HG02970 (cell line): ENCODE results near the gene DLGAP1.

ENCODE experiments used
- ATAC-seq: cut with Tn5 transposase; IDR thresholded peaks from one replicate; pipeline ENCODE4 v1.9.1; 2021; ENCODE audit warnings: mild to moderate bottlenecking, moderate library complexity, moderate number of reproducible peaks; ENCODE audit not compliant: unreplicated experiment, low FRiP score

The DLGAP1 gene

DNA sequence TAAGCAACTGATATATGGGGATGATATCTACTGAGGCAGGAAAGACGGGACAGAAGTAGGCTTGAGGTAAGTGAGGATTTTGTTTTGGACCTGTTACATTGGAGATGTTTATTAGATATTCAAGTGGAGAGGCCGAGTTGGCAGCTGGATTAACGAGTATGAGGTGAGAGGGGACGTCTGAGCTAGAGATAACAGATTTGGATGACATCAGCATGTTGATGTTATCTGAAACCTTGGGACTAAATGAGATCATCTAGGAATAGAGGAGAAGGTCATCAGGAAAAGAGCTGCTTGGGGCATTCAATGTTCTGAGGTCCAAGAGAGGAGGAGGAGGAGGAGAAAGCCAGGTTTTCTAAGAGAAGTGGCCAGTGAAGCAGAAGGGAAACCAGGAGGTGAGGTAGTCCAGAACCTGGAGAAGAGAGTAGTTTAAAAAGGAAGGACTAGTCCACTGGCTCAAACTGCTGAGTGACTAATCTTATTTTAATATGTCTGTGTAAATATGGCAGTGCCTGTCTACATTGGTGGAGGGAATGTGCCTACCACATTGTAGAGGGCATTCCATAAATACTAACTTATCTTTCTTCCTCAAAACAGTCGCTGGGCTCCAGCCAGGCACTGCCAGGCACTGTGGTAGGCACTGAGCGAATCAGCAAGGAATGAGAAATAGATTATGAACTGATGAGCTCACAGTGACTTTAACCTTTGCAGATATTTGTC is 488.3 kb downstream of the DLGAP1 start:
- no peak for ATAC-seq

DNA sequence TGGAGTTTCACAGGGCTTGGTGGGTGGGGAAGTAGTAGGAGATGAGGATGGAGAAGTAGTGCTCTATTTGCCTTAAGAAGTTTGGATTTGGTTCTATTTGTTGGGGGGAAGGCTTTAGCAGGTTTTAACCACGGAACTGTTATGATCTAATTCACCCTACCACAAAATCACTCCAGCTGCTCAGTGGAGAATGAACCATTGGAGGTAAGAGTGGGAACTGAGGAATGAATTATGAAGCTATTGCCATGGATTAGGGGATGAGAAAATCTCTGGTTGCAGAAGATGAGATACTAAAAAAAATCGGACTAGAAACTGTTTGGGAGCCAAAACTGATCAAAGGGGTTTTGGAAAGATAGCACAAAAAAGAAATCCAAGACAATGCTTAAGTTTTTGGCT is 488.9 kb downstream of the DLGAP1 start:
- ATAC-seq, result no peak

DNA sequence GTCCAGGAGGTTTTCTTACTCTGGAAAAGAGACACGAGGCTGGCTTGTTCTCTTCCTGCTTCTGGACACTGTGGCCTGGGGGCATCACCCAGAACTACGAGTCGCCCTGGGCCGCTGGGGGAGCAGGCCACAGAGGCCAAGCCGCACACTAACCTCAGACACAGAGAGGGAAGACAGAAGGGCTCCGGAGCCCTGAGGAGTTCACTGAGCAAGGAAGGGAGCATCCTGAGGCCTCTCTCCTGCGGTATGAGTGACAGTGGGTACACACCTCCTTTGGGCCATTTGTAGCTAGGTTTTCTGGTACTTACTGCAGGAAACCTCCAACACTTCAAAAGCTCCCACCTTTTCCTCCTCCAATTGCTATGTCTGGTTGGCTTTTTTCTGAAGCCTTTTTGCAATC is 494.1 kb downstream of the DLGAP1 start:
- ATAC-seq, result no peak

DNA sequence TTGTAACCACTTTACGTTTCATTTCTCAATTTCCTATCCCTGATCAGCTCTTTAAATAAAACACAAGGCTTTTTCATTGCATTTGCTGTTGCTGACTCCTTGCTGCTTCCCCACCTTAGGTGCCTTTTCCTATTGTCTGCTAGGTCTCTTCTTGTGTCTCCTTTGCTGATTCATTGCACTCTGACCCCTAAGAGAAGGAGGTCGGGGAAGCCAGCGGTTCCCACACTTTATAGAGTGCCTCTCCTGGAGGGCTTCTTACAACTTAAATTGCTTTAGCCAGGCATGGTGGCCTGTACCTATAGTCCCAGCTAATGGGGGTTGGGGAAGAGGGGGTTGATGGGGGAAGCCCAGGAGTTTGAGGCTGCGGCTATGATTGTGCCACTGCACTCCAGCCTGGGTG is 495.0 kb downstream of the DLGAP1 start:
- ATAC-seq, result no peak

DNA sequence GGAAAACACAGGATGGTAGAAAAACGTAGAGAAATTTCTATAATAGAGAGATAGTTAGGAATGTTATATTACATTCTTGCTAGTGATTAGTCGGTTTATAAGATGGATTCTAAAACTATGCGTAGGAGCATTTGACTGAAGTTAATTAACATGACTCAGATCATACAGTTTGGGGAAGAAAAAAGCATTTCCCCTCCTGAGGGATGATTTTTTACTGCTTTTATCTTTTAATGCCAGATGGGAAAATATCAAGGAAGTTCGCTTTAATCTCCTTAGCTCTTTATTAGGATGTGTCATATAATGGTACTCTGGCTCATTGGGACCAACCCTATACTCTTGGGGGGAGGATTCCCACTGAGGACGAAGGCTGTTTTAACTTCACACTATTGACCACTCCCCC is 503.1 kb downstream of the DLGAP1 start:
- no peak for ATAC-seq

DNA sequence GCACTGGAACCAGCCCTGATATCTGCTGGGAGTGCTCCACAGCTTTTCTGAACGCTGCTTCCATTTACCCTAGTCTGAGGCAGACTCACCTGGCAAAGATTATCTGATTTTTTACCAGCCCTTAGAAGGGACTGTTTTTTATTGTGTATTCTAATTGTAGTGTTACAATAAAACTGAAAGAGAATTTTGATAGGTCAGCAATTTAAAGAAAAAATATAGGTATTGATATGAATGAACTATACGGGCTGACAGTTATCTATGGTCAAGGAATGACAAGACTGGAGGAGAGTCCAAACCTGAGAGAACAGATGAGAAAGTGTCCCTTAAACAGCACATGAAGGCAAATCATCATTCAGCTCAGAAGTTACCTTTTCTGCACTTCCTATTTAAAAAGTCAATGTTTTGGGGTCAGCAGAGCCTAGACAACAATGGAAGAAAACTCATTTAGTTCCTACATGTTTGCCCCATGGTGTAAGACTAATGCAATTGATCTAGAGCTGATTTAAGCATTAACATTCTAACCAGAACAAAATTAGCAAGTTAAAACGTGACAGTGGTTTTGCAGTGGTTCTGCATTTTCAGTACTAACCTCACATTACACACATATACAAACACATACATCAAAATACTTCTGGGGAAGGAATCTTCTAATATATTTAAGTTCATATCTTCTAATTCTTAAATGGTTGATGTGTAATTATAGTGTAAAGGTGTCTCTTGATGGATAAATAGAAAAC is 504.3 kb downstream of the DLGAP1 start:
- ATAC-seq, result no peak

DNA sequence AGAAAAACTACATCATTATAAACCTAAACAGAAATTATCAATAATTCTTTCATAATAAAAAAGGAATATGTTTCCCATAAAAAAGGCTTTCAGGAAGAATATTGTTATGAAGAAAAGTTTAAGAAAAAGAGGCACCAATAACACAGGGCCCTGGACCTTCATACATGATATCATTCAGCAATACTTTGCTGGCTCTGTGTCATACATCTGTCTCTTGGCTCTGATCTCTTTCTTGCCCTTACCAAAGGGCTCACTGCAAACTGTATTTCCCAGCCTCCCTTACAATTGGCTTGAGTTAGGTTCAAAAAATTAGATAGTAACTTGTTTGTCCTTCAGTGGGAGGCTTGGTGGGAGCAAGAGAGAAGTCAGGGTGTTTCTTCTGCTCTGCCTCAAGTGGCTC is 506.1 kb downstream of the DLGAP1 start:
- ATAC-seq, result no peak

DNA sequence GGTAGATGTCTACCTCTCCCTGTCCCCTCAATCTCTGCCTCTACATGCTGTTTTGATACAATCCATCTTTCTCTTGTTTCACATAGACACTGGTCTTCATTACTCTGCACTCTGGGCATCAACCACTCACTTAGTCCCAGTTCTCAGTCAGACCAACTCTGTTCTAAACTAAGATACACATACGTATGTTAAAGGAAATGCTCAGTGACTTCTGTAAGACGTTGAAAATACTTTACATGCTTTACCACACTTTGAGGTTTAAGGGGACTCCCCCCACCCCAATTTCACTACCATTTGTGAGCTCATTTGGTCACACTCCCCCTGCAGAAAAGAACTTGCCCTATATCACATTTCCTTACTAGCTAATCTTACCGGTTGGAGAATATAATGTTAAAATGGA is 507.7 kb downstream of the DLGAP1 start:
- ATAC-seq, result no peak

DNA sequence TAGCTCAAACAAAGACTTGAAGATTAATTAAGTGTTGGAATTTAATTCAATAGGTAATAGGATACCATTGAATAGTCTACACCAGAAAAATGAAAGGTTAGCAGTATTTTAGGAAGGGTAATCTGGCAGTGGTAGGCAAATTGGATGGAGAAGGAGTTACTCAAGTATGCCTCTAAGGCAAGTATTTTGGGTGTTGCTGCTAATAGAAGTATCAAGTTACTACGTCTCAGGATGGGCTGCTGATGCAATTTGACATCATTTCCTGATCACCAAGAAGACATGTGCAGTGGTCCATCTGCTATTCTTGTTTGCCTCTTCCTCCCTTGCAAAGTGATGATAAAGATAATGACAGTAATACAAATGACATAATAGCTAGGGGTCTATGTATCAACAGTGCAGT is 519.8 kb downstream of the DLGAP1 start:
- no peak for ATAC-seq

DNA sequence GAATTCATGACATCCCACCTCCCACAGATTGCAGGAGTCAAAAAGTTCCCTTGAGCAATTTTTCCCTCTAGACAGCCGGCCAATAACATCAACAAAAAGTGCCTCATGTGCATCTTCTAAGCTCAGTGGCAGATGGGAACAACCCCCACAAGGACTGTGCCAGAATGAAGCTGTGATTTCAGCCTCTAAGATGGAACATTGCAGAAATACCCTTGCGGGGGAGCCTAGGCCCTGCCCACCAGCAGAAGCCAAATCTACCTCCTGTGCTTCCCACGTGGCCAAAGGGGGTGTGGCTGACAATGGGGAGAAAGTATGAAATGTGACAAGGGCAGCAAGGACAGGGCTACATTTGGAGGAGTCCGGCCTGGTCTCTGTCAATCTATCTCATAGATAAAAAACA is 522.8 kb downstream of the DLGAP1 start:
- ATAC-seq, result no peak

DNA sequence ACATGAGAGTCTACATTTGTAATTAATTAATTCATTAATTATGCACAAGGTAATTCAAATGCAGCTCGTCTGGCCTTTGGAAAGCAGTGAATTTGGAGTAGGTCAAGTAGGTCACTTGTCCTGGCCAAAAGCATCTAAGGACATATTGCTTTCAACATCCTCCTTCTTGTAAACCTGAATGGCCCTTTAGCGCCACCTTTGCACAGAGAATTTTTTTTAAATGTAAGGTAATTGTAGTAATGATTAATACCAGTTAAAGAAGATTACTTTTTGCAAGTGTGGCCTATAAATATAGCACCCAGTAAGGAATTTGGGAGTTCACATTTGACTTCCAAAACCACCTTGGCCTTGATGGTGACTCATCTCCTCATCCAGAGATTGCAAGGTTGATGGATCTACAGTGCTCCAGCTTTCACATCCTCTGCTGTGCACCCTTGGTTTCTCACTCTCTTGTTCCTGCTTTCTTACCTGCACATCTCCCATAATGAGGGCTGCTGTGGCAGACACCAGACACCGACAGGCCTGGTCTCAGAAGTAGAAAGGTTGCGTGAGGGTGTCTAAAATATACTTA is 523.5 kb downstream of the DLGAP1 start:
- ATAC-seq, result no peak

DNA sequence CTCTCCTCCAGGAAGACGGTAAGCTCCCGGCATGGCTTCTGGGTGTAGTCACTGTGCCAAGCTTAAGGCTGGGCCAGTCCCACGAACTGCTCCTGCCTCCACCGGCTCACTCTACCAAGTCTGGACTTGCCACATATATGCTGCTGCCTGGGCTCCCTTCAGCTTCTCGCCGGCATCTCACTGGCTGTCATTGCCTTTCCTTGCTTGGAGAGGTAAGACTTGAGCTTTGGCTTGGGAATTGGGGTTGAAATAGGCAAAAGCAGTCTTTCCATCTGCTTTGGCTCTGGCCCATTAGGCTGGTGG is 524.1 kb downstream of the DLGAP1 start:
- ATAC-seq, result no peak

DNA sequence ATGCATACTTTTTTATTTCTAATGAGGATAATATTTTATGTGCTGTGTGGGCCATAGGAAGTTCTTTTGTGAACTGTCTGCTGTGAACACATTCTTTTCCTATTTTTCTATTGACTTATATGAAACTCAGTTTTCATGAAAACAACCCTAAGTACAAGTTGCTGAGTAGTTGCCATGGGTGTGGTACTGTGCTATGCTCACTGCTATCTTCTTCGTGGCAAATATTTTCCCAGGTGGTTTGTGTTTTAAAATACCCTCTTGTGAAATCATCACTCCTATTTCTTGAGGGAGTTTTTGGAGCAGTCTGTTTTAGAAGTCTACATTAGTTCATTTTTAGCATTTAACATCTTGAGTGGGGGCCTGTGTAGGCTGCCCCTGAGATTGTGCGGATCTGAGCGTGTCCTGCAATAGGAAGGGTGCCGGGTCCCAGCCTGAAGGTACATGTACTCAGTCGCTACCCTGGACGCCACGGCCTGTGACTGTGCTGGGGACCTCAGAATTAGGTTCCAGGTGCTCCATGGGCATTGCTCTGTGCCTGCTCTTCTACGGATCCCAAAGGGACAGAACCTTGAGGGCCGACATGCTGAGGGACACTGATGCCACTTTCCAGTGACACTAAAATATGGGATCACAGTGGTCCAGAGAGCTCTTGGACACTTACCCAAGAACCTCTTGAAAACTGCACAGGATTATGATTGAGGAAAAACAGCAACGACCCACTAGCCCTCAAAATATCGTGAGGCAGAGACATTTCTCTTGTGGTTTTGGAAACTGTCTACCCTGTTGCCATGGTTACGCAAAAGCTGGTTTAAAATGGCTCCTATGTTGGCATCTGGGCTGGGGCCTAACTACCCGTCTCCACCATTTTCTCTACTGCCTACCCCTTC is 524.7 kb downstream of the DLGAP1 start:
- ATAC-seq, result no peak

DNA sequence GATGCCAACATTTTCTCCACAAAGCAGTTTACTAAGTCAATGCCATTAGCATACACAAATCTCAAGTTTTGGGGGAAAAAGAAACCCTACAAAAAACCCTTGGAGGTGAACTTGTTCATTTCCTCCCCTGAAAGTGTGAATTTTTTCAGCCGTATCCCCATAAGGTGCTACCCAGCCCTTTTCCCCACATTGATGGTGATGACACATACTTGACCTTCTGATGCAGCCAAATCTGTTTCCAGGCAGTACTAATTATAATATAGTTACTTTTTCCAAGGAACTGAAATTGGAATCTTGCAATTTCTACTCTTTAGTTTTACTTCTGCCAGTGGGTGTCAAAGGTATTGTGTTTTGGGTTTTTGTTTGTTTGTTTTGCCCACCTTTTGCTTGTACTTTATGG is 530.7 kb downstream of the DLGAP1 start:
- ATAC-seq, result no peak

DNA sequence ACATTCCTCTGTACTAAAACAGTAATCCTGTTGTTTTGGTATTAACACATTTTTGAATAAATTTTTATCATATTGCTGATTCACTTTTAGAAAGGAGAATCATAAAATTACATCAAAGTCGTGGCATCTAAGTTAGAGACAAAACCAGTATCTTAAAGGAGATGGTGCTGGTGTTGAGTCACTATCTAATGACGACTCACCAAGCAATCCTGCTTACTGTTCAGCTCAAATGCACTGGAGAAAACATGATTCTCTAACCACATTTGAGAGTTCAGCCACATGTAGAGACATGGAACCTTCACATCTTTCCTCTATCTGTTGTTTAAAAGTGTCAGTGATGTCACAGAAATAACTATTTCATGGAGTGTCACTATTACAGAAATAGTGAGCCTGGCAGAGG is 531.4 kb downstream of the DLGAP1 start:
- no peak for ATAC-seq

DNA sequence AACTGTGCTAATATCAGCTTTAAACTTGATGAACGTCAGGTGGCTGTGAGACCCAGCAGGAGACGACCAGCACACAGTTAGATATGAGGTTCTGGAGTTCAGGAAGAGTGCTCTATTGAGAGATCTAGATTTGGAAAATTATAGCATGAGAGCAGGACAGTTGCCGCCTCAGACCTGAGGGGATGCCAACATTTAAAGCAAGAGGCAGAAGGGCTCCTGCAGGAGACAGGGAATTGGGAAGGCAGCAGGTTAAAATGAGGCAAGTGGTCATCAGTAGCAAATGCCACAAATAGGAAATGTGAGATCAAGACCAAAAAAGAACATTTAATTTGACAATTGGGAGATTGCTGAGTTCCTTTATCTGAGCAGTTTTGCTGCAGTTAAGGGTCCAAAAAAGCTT is 533.3 kb downstream of the DLGAP1 start:
- no peak for ATAC-seq

DNA sequence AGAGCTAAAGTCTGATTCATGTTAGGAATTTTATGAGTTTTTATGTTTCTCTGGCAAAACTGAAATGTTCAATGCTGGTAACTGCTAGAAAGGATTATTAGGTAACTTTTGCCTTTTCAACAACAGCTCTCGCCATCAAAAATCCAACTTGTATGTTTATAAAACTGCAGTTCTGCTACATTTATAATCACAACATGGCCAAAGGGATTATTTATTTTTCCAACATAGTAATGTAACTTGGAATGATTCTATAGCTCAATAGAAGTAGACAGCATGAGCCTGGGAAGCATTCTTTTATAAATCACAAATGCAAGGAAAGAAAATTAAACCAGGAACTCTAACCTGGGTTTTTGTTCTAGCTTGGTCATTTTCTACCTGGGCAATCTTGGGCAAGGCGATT is 534.3 kb downstream of the DLGAP1 start:
- no peak for ATAC-seq

DNA sequence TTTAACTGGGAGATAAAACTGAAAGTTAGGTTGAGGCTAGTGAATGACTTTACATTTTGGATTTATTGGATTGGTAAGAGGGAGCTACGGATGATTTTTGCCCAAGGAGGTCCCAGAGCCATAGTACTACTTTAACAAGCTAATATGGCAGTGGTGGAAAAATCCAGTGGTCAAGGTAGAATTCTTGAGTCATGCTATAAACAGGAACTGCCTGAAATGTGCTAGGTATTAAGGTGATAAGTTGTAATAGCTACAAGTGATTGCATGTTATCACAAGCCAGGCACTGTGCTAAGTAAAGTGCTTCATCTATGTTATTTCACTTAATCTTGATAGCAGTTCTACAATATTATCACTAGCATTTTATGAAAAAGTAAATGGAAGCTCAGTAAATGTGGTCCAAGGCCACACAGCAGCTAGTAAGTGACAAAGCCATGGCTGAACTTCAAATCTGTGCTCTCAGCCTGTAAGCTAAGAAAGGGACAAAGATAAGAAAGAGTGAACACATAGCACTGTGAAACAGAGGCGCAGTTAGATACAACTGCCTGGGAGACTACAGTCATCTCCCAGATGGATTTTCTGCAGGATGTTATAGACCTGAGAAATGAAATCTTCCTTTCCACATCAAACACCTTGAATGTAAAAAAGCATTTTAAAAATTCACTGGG is 535.6 kb downstream of the DLGAP1 start:
- no peak for ATAC-seq

DNA sequence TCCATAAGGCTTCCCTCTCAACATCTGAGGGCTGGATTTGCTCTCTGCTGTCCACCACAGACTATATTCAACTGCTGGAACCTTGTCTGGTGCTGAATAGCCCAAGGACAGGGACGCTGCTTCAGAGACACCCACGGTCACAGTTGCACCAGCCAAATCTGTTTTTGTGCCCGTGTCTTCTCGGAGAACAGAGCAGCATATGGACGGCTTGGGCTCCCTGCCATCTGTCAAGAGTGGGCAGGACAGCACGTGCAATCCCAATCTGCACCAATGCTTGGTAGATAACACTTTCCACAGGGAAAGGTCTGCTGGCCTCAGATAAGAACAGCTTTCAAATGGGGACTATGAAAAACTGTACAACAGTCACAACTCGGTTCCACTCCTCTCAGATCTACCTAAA is 539.0 kb downstream of the DLGAP1 start:
- no peak for ATAC-seq

DNA sequence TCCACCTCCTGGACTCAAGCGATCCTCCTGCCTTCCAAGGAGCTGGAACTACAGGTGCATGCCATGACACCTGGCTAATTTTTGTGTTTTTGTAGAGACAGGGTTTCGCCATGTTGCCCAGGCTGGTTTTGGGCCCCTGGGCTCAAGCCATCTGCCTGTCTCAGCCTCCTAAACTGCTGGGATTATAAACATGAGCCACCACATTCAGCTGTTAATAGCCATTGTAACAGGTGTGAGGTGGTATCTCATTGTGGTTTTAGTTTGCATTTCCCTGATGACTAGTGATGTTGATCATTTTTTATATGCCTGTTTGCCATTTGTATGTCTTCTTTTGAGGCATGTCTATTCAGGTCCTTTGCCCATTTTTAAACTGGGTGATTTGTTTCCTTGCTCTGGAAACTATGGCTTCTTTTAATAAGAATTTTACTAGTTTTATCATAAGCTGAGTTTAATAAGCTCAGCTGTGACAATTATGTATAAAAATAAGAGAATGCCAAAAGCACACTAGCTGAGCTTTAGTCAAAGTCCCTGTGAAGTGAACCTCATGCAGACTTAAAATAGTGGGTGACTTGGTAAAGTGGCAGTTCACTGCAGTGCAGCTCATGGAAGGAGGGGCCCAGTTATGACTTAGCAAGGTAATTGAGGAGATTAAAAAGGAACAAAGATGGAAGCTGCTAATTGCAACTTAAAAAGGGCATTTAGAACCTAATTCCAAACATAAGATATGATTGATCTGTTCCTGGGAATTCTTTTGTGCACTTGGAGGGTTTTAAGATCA is 540.1 kb downstream of the DLGAP1 start:
- no peak for ATAC-seq
